Measurements from ENCODE around the gene DIP2A. TPM values are rescaled to one million over a fixed set of nuclear protein-coding genes. Genes with fewer than 3 reads are reported as not detected.

DIP2A gene
- total and polyA plus RNA-seq, 2 of the 13 experiments (the other 11 are each of a cell fraction or from before 2014, with no cell fraction given) = 18.5 to 37.6 TPM

DNA sequence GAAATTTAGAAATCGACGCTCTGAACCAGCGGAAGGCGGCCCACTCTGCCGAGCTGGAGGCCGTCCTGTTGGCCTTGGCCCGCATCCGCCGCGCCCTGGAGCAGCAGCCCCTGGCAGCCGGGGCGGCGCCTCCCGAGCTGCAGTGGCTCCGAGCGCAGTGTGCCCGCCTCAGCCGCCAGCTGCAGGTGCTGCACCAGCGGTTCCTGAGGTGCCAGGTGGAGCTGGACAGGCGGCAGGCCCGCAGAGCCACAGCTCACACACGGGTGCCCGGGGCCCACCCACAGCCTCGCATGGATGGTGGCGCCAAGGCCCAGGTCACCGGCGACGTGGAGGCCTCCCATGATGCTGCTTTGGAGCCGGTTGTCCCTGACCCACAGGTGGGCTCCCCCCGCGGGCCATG is 47.0 kb upstream of the DIP2A start:
- Histone ChIP-seq H2AFZ (ENCODE audit: low read length) (no peak overlapping the region), H3K9me3 (ENCODE audit: low read length) (no peaks in the 10 kb centered on the region), H3K79me2 (ENCODE audit: insufficient read depth, low read length) (no peaks in the 10 kb centered on the region), H3K4me2 (ENCODE audit: low read depth, low read length) (no peak overlapping the region), H4K20me1 (ENCODE audit: insufficient read depth, low read length) (no peaks in the 10 kb centered on the region), H3K4me3 (replicated peaks in 1 of 3; ENCODE audit: insufficient read depth in 1 of 3, low read depth in 2 of 3, low read length in 3 of 3) (no peak overlapping the region), H3K27ac (ENCODE audit: extremely low read length, insufficient read depth, low read length) (no peak overlapping the region), H3K4me1 (ENCODE audit: insufficient read depth, low read length) (no peaks in the 10 kb centered on the region), H3K27me3 (ENCODE audit: control insufficient read depth in 1 of 2, insufficient read depth in 2 of 2, low read length in 2 of 2) (no peaks in the 10 kb centered on the region), H3K9ac (ENCODE audit: insufficient read depth, low read depth, low read length) (no peak overlapping the region), H3K36me3 (replicated peaks in 1 of 2; ENCODE audit: control insufficient read depth in 1 of 2, insufficient read depth in 2 of 2, low read length in 2 of 2) (peaks cover 3 to 31% of the 10 kb centered on the region in 2 experiments; a peak in 4 of 5 replicates)
- no TSS peak for BruUV-seq (replicated peaks)
- whole genome bisulfite sequencing (ENCODE audit: low lambda C conversion rate) = 98% methylated on average over 17 of the region's 31 CpGs
- intact Hi-C loops (cut with micrococcal nuclease; ENCODE audit: unreplicated experiment) = no loop called here
- FAIRE-seq (no peak), DNase-seq (ENCODE audit: low spot score) (no peak), ATAC-seq (no peak)
- POLR2A ChIA-PET = no interaction called here
- CTCF ChIA-PET (ENCODE audit: low intra/inter-chr PET ratio, low total read pairs) = no interaction called here
- in situ Hi-C loops (cut with HindIII; ENCODE audit: extremely low pct_ligation_motif_present, low pct_unique_long_range_greater_than_20kb) = no loop called here
- no peak for TF ChIP-seq HNF1B (CRISPR knock-in tag; IDR thresholded peaks at IDR 0.05)

- Histone ChIP-seq H3K27me3 (ENCODE audit: control insufficient read depth in 1 of 2, insufficient read depth in 2 of 2, low read length in 2 of 2) (no peaks in the 10 kb centered on the region), H3K9ac (ENCODE audit: insufficient read depth, low read depth, low read length) (no peak overlapping the region), H3K79me2 (ENCODE audit: insufficient read depth, low read length) (no peaks in the 10 kb centered on the region), H3K4me3 (replicated peaks in 1 of 3; ENCODE audit: insufficient read depth in 1 of 3, low read depth in 2 of 3, low read length in 3 of 3) (no peak overlapping the region), H3K4me1 (ENCODE audit: insufficient read depth, low read length) (no peaks in the 10 kb centered on the region), H3K36me3 (replicated peaks in 1 of 2; ENCODE audit: control insufficient read depth in 1 of 2, insufficient read depth in 2 of 2, low read length in 2 of 2) (peaks cover 6 to 28% of the 10 kb centered on the region in 2 experiments; a peak in 4 of 5 replicates), H3K9me3 (ENCODE audit: low read length) (no peaks in the 10 kb centered on the region), H2AFZ (ENCODE audit: low read length) (no peak overlapping the region), H4K20me1 (ENCODE audit: insufficient read depth, low read length) (no peaks in the 10 kb centered on the region), H3K27ac (ENCODE audit: extremely low read length, insufficient read depth, low read length) (no peak overlapping the region), H3K4me2 (ENCODE audit: low read depth, low read length) (no peak overlapping the region)
- FAIRE-seq (no peak), ATAC-seq (no peak), DNase-seq (ENCODE audit: low spot score) (no peak)
- POLR2A ChIA-PET = no interaction called here
- CTCF ChIA-PET (ENCODE audit: low intra/inter-chr PET ratio, low total read pairs) = no interaction called here
- 96% methylated on average over 36 of the region's 39 CpGs for WGBS (ENCODE audit: low lambda C conversion rate)
- in situ Hi-C loops (cut with HindIII; ENCODE audit: extremely low pct_ligation_motif_present, low pct_unique_long_range_greater_than_20kb) (no loop called here), intact Hi-C loops (cut with micrococcal nuclease; ENCODE audit: unreplicated experiment) (no loop called here)
- no TSS peak for BruUV-seq (replicated peaks)
- TF ChIP-seq ARHGAP35 (CRISPR knock-in tag; IDR thresholded peaks at IDR 0.05; ENCODE audit: borderline replicate concordance) (no peak), ZNF558 (CRISPR knock-in tag; IDR thresholded peaks at IDR 0.05; ENCODE audit: borderline replicate concordance) (no peak), ZMYM3 (CRISPR knock-in tag; IDR thresholded peaks at IDR 0.05) (no peak), AGO1 (IDR thresholded peaks at IDR 0.05; ENCODE audit: low read depth, low read length, poor library complexity, severe bottlenecking) (no peak), ZNF747 (CRISPR knock-in tag; IDR thresholded peaks at IDR 0.05; ENCODE audit: borderline replicate concordance) (no peak), ZBTB33 (CRISPR knock-in tag; IDR thresholded peaks at IDR 0.05) (no peak), ZNF235 (CRISPR knock-in tag; IDR thresholded peaks at IDR 0.05; ENCODE audit: borderline replicate concordance) (no peak)
- TF ChIP-seq, protein P1, sequence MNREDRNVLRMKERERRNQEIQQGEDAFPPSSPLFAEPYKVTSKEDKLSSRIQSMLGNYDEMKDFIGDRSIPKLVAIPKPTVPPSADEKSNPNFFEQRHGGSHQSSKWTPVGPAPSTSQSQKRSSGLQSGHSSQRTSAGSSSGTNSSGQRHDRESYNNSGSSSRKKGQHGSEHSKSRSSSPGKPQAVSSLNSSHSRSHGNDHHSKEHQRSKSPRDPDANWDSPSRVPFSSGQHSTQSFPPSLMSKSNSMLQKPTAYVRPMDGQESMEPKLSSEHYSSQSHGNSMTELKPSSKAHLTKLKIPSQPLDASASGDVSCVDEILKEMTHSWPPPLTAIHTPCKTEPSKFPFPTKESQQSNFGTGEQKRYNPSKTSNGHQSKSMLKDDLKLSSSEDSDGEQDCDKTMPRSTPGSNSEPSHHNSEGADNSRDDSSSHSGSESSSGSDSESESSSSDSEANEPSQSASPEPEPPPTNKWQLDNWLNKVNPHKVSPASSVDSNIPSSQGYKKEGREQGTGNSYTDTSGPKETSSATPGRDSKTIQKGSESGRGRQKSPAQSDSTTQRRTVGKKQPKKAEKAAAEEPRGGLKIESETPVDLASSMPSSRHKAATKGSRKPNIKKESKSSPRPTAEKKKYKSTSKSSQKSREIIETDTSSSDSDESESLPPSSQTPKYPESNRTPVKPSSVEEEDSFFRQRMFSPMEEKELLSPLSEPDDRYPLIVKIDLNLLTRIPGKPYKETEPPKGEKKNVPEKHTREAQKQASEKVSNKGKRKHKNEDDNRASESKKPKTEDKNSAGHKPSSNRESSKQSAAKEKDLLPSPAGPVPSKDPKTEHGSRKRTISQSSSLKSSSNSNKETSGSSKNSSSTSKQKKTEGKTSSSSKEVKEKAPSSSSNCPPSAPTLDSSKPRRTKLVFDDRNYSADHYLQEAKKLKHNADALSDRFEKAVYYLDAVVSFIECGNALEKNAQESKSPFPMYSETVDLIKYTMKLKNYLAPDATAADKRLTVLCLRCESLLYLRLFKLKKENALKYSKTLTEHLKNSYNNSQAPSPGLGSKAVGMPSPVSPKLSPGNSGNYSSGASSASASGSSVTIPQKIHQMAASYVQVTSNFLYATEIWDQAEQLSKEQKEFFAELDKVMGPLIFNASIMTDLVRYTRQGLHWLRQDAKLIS (CRISPR knock-in tag; IDR thresholded peaks at IDR 0.05) = no peak
These were observed 45.9 kb upstream of the DIP2A start for GRCh38 chr21:46412521-46413364.

All from HepG2 (cell line).